ENCODE data around the gene DAP. TPM values are rescaled to one million over a fixed set of nuclear protein-coding genes. Genes with fewer than 3 reads are reported as not detected.

The DAP gene
- total and polyA plus RNA-seq, 10 donors = 29.4 to 111 (median 65.2) TPM

- H3K27ac ChIP-seq = no peak overlapping the region
- intact Hi-C loops (cut with DNase I; ENCODE audit: low total_unique reads) = no loop called here
- WGBS, 5 donors = 93 to 98% (median 95%) methylated on average over 7 to 13 of the region's 13 CpGs
- no peaks in the 10 kb centered on the region for H3K27me3 ChIP-seq (replicated peaks in 1 of 7)
- peaks cover 0 to 7% (median 0%) of the 10 kb centered on the region in 6 donors for H3K4me1 ChIP-seq
- H3K4me3 ChIP-seq = no peak overlapping the region
- no peak for DNase-seq
- TF ChIP-seq, protein P1, sequence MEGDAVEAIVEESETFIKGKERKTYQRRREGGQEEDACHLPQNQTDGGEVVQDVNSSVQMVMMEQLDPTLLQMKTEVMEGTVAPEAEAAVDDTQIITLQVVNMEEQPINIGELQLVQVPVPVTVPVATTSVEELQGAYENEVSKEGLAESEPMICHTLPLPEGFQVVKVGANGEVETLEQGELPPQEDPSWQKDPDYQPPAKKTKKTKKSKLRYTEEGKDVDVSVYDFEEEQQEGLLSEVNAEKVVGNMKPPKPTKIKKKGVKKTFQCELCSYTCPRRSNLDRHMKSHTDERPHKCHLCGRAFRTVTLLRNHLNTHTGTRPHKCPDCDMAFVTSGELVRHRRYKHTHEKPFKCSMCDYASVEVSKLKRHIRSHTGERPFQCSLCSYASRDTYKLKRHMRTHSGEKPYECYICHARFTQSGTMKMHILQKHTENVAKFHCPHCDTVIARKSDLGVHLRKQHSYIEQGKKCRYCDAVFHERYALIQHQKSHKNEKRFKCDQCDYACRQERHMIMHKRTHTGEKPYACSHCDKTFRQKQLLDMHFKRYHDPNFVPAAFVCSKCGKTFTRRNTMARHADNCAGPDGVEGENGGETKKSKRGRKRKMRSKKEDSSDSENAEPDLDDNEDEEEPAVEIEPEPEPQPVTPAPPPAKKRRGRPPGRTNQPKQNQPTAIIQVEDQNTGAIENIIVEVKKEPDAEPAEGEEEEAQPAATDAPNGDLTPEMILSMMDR (IDR thresholded peaks at IDR 0.05 in 8 of 11, conservative IDR thresholded peaks at IDR 0.05 in 3 of 11) = no peak
- TF ChIP-seq POLR2AphosphoS5 (IDR thresholded peaks at IDR 0.05) (no peak), POLR2A (IDR thresholded peaks at IDR 0.05) (no peak)
- H3K36me3 ChIP-seq = peaks cover 0 to 59% (median 1%) of the 10 kb centered on the region in 6 donors
- no peaks in the 10 kb centered on the region for H3K9me3 ChIP-seq
These were observed 72.3 kb downstream of the DAP start for GRCh38 chr5:10688651-10689171.

DNA sequence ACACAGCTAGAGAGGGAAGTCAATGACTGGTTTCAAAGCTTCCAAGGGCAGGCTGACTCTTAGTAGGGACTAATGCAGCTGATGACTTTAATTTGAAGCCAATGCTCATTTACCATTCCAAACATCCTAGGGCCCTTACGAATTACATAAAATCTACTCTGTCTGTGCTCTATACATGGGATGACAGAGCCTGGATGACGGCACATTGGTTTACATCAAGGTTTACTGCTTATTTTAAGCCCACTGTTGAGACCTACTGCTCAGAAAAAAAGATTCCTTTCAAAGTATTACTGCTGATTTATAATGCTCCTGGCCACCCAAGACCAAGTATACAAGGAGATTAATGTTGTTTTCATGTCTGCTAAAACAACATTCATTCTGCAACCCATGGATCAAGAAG is 74.1 kb downstream of the DAP start:
- intact Hi-C loops (cut with DNase I; ENCODE audit: low total_unique reads) = no loop called here
- TF ChIP-seq POLR2AphosphoS5 (IDR thresholded peaks at IDR 0.05) (no peak), POLR2A (IDR thresholded peaks at IDR 0.05) (no peak)
- TF ChIP-seq, protein P1 (IDR thresholded peaks at IDR 0.05 in 8 of 11, conservative IDR thresholded peaks at IDR 0.05 in 3 of 11) = no peak
- 95 to 100% (median 97%) methylated on average over 2 of the region's 2 CpGs for WGBS, 5 donors
- DNase-seq = no peak
- H3K4me1 ChIP-seq = peaks cover 0 to 11% (median 0%) of the 10 kb centered on the region in 6 donors
- H3K4me3 ChIP-seq = no peak overlapping the region
- H3K27ac ChIP-seq = no peak overlapping the region
- peaks cover 0 to 66% (median 15%) of the 10 kb centered on the region in 6 donors for H3K36me3 ChIP-seq
- H3K27me3 ChIP-seq (replicated peaks in 1 of 7) = no peaks in the 10 kb centered on the region
- H3K9me3 ChIP-seq = no peaks in the 10 kb centered on the region

- Histone ChIP-seq H3K27ac (no peak overlapping the region), H3K9me3 (no peaks in the 10 kb centered on the region), H3K4me1 (peaks cover 0 to 14% (median 0%) of the 10 kb centered on the region in 6 donors), H3K36me3 (peaks cover 0 to 81% (median 32%) of the 10 kb centered on the region in 6 donors), H3K4me3 (no peak overlapping the region), H3K27me3 (replicated peaks in 1 of 7) (no peaks in the 10 kb centered on the region)
- no peak for DNase-seq
- TF ChIP-seq, protein P1 (IDR thresholded peaks at IDR 0.05 in 8 of 11, conservative IDR thresholded peaks at IDR 0.05 in 3 of 11) = no peak
- TF ChIP-seq POLR2AphosphoS5 (IDR thresholded peaks at IDR 0.05) = no peak
- no peak for TF ChIP-seq POLR2A (IDR thresholded peaks at IDR 0.05)
- intact Hi-C loops (cut with DNase I; ENCODE audit: low total_unique reads) = no loop called here
- WGBS, 5 donors = 73 to 87% (median 75%) methylated on average over 6 of the region's 6 CpGs
These were observed 75.9 kb downstream of the DAP start for GRCh38 chr5:10685115-10685521.

- TF ChIP-seq POLR2AphosphoS5 (IDR thresholded peaks at IDR 0.05) = no peak
- TF ChIP-seq, protein P1 (IDR thresholded peaks at IDR 0.05 in 8 of 11, conservative IDR thresholded peaks at IDR 0.05 in 3 of 11) = no peak
- no peak for TF ChIP-seq POLR2A (IDR thresholded peaks at IDR 0.05)
- no peak for DNase-seq
- Histone ChIP-seq H3K27me3 (replicated peaks in 1 of 7) (no peaks in the 10 kb centered on the region), H3K4me3 (no peak overlapping the region), H3K4me1 (peaks cover 0 to 13% (median 0%) of the 10 kb centered on the region in 6 donors), H3K9me3 (no peaks in the 10 kb centered on the region), H3K27ac (no peak overlapping the region), H3K36me3 (peaks cover 0 to 87% (median 38%) of the 10 kb centered on the region in 6 donors)
- WGBS, 5 donors = 82 to 93% (median 90%) methylated on average over 11 of the region's 11 CpGs
- intact Hi-C loops (cut with DNase I; ENCODE audit: low total_unique reads) = no loop called here
These were observed 76.5 kb downstream of the DAP start for GRCh38 chr5:10684303-10685086.

All from spleen (tissue), 11 donors.